Stimulated activated CD8-positive, alpha-beta memory T cell treated with anti-CD3 and anti-CD28 coated beads, Interleukin-2, amount 100 ng/mL, for 48 hours (primary cell): ENCODE results near the gene PEAK1.
"Not testable (repeated sequence)": the region's sequence is repeated elsewhere in the genome, so short reads cannot be mapped to it uniquely, and the experiment has no call there.

Experiments used
- DNase-seq, 2 donors: peaks; one replicate each; pipeline ENCODE4 v3.0.0-alpha.2; 2020; ENCODE audit warnings: low read depth in 2 of 2

Gene PEAK1

DNA sequence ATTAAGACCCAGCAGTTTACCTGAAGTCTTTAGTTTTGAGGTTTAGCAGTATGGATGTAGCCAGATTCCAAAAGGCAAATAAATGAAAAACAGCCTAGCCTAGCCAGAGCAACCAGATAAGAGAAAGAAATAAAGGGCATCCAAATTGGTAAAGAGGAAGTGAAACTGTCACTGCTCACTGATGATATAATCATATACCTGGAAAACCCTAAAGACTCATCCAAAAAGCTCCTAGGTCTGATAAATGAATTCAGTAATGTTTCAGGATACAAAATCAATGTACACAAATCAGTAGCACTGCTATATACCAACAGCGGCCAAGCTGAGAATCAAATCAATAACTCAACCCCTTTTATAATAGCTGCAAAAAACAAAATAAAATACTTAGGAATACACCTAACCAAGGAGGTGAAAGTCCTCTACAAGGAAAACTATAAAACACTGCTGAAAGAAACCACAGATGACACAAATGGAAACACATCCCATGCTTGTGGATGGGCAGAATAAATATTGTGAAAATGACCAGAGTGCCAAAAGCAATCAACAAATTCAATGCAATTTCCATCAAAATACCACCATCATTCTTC, 13.6 kb downstream of the PEAK1 start:
- DNase-seq: not testable (repeated sequence)

DNA sequence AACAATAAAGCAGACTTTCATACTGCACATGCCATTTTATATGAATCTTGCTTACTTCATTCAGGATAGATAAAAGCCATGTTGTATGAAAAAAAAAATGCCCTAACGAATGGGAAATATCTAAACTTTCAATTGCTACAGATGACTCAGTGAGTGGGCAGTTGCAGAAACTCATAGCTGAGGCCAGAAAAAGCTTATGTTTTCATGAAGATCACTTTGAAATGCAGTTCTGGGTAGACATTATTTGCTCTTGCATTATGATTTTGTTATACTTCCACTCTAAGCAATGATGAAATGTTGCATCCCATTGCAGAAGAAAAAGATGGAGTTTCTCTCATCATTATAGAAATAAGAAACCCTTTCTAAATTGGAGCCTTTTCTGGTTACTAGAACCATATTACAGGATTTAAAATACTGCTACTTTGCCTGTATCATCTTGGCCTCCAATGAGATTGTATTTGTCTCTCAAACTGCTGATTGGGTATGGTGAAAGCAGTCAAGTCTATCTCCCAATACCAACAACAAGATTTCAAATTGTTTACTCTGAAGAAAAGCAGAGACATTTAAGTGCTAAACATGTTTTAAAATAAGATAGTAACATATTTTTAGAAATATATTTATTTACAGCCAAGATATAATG, 17.0 kb downstream of the PEAK1 start:
- no peak for DNase-seq

DNA sequence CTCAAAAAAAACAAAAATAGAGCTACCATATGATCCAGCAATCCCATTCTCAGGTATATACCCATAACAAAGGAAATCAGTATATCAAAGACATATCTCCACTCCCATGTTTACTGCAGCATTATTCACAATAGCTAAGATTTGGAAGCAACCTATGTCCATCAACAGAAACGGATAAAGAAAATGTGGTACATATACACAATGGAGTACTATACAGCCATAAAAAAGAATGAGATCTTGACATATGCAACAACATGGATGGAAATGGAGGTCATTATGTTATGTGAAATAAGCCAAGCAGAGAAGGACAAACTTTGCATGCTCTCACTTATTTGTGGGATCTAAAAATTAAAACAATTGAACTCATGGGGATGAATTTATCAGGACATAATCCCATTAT, 19.6 kb downstream of the PEAK1 start:
- no peak for DNase-seq

DNA sequence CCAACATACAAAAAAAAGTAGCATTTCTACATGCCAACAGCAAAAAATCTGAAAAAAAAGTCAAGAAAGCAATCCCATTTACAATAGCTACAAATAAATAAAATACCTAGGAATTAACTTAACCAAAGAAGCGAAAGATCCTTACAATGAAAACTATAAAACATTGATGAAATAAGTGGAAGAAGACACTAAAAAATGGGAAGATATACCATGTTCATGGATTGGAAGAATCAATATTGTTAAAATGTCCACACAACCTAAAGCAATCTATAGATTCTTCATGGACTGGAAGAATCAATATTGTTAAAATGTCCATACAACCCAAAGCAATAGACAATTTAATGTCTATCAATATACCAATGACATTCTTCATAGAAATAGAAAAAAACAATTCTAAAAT, 21.0 kb downstream of the PEAK1 start:
- DNase-seq: no peak

DNA sequence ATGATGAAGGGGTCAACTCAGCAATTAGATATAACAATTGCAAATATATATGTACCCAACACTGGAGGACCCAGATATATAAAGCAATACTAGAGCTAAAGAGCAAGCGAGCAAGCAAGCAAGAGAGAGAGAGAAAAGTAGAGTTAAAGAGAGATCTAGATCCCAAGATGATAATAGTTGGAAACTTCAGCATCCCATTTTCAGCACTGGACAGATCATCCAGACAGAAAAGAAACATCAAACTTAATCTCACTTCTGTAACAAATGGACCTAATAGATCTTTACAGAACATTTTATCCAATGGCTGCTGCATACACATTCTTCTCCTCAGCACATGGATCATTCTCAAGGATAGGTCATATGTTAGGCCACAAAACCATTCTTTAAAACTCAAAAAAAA, 23.2 kb downstream of the PEAK1 start:
- DNase-seq: no peak

DNA sequence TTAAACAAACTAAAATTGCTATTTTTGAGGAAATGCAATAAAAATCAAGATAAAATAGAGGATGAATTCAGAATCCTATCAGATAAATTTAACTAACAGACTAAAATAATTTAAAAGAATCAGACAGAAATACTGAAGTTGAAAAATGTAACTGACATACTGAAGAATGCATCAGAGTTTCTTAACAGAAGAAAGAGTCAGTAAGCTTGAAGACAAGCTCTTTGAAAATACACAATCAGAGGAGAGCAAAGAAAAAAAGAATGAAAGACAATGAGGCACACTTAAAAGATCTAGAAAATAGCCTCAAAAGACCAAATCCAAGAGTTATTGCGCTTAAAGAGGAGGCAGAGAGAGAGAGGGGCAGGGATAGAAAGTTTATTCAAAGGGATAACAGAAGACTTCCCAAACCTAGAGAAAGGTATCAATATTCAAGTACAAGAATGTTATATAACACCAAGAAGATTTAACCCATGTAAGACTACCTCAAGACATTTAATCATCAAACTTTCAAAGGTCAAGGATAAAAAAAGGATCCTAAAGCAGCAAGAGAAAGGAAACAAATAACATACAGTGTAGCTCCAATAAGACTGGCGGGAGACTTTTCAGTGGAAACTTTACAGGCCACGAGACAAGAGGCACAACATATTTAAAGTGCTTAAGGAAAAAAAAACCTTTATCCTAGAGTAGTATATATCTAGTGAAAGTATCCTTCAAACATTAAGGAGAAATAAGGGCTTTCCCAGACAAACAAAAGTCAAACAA, 24.7 kb downstream of the PEAK1 start:
- DNase-seq: no peak

DNA sequence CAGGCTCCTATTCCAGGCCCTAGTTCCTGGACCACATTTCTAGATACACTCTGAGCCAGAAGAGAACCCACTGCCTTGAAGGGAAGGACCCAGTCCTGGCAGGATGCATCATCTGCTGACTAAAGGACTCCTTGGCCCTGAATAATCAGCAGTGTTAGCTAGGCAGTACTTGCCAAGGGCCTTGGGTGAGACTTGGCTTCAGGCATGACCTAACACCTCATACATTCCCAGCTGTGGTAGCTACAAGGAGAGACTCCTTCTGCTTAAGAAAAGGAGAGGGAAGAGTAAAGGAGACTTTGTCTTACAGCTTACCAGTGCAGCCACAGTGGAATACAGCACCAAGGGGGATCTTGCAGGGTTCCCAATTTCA, 26.4 kb downstream of the PEAK1 start:
- DNase-seq: no peak

DNA sequence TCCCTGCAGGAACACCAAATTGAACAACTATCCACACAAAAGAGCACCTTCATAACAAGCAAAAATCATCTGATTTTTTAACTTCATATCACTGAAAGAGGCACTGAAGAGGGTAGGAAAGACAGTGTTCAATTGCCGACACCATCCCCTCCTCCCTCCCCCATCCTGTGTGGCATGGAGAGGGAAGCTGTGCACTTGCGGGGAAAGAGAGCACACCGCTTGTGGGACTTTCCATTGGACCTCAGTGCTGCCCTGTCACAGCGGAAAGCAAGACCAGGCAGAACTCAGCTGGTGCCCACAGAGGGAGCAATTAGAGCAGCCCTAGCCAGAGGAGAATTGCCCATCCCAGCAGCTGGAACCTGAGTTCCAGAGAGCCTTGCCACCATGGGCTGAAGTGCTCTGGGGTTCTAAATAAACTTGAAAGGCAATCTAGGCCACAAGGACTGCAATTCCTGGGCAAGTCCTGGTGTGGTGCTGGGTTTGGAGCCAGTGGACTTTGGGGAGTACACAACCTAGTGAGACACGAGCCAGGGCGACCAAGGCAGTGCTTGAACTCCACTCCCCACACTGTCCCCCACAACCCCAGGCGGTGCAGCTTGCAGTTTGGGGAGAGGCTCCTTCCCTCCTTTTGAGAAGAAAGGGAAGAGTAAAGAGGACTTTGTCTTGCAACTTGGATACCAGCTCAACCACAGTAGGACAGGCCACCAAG, 27.0 kb downstream of the PEAK1 start:
- no peak for DNase-seq

DNA sequence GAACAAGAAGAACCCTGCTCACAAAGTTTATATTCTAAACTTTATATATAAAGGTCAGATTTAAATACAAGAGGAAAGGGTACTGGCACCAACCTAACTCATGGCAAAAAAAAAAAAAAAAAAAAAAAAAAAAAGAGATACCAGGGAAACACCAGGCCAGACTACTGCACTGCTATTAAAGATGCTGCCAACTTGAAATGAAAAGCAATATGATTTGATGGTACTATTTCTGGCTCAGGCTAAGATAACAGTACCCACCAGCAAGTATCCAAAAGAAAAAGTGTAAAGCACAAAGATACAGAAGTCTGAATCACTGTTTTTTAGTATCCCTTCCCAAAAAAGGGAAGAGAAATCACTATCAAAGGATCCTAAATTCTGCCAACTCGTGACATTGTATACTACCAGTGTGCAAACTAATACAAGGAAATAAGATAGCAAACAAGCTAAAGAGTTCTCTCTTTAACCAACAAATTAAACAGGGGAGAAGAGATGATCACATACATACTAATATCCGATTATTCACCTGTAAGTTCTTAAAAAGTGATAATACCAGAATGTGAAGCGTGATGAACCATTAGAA, 28.4 kb downstream of the PEAK1 start:
- DNase-seq: no peak

DNA sequence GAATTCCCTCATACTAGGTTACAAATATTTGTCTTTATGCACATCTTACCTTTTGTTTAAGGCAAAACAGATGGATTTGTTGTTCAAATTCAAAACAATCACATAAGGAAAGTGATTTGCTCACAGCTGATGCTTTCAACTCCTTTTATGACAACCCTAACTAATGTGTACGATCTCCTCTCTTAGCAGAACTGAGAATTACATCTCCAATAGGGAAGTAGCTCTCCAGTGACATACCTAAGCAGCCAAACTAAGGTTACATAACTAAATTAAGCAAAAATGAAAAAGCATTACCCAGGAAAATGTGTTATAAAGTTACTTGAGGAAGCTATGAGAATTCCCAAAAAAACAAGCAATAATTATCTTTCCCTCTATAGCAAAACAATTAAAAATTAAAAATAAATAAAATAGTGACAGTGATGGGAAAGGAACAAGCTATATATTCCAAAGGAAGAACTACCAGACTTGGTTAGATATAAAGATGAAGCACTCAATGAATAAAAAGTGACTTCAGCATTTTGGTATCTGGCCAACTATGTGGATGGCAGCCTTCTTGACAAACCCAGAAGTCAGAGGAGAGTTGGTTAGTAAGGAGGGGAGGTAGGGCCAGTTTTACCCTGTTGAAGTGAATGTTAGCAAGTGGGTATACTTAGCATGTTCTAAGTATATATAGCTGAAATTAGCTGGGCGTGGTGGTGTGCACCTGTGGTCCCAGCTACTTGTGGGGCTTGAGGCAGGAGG, 32.4 kb downstream of the PEAK1 start:
- DNase-seq: no peak

DNA sequence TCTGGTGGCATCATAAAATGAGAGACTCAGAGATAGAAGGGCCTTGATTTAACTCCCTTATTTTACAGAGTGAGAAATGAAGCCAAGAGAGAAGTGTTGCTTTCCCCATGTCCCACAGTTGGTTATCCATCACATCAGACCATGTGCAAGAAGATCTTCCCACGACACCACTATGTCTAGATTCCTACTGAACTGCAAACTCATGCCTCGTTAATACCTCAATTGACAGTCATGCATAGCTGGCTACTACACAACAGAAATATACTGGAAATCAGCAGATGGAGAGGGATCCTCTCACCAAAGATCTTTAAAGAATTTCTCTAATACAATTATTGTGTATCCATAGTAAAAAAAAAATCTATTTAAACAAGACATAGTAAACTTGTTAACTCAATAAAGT, 33.3 kb downstream of the PEAK1 start:
- no peak for DNase-seq

DNA sequence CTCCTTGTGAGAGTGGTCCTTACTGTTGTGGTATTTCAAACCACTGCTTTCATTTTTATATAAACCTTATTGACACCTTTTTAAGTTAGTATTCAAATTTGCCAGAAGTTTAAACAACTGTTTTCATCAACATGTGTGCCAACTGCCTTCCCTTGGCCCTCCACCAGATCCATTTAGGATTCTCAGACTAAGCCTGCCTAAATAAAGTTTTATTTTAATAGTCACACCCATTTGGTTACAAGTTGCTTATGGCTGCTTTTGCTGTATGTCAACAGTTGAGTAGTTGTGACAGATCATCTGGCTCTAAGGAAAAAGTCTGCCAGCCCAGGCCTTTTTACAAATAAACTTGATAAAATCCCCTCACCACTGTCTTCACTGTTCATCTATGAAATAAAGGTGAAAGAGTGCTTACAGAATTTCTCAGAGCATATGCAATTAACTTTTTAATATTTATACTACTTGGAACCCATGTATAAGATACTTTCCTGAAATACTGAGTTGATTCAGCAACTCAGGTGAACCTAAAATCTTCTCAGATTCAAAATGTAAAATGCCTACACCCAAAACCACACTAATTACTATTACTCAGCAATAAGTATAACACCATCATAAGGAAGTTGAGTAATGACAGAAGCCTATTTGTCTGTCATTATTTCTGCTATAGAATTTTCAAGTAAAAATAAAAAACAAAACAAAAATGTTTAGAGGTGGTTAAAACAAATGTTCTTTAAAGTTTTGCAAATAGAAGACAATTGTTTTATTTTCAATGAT, 35.1 kb downstream of the PEAK1 start:
- no peak for DNase-seq

DNA sequence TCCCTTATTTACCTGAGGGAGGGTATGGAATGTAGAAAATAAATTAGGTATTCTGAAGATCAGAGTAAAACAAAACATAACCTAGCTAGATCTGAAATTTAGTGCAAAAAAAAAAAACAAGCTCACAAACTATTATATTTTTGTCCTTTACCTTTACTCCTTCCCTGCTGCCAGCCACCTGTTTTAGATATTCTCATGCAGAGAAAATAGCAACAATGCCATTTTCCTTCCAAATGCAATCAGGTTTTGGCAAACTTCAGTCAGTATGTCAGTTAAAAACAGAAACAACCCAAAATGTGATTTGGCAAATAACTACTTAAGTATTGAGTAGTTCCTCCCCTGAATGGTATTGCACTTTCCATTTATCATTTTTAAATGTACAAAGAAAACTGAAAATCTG, 35.8 kb downstream of the PEAK1 start:
- no peak for DNase-seq

DNA sequence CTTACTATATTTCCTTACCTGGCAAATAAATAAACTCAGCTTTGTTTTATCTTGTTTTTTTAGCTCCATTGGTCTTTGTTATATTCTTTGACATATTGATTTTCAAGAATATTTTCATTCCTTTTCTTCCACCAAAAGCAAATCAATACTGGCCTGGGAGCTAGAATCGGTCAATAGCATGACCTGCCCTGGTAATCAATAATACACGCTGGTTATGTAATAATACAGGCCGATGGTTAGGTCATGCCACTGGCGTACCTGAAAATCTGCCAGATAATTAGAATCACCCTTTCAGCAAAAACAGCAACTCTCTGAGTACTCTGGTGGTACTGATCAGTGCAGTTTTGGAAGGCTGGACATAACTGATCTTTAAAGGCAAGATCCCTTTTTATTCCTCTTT, 39.9 kb downstream of the PEAK1 start:
- no peak for DNase-seq

DNA sequence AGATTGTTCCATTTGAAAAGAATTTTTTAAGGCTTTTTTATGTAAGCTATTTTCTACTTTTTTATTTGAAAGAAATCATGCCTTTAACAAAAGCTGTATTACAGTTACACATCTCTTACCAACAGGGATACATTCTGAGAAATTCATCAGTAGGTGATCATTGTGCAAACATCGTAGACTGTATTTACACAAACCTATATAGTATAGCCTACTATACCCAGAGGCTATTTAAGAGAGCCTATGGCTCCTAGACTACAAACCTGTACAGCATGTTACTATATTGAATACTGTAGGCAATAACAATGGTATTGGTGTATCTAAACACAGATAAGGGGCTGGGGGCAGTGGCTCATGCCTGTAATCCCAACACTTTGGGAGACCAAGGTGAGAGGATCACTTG, 43.1 kb downstream of the PEAK1 start:
- no peak for DNase-seq

DNA sequence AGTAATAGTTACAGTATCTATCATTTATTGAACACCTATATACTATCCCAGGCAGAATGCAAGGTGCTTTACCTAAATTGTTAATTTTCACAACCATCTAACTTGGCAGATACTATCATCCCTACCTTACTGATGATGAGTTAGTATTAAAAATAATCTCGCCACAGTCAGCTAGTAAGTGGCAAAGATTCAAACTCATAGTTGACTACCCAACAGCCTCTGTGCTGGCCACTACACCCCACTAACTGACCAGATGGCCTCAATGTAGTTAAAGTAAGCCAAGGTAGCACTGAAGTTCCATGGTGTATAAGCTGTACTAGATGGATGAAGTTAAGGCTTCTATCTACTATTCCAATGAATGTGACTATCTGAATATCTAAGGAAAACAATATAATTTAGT, 44.8 kb downstream of the PEAK1 start:
- DNase-seq: no peak

DNA sequence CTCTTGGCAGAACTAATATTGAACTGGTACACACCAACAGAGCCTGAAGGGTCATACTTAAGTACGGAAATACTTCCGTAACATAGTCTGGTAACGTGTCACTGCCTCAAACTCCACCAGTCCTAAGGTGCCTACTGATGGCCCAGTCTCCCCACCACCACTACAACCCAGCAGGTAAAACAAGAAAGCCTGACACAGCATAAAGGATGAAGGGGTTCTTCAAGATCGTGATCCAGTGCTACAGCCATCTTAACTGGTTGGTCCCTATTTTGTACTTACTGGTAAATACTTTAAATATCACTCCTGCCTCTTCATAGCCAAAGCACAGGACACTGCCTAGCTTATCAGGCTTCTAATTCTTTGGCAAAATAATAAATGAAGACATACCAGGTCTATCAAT, 46.5 kb downstream of the PEAK1 start:
- DNase-seq: no peak

DNA sequence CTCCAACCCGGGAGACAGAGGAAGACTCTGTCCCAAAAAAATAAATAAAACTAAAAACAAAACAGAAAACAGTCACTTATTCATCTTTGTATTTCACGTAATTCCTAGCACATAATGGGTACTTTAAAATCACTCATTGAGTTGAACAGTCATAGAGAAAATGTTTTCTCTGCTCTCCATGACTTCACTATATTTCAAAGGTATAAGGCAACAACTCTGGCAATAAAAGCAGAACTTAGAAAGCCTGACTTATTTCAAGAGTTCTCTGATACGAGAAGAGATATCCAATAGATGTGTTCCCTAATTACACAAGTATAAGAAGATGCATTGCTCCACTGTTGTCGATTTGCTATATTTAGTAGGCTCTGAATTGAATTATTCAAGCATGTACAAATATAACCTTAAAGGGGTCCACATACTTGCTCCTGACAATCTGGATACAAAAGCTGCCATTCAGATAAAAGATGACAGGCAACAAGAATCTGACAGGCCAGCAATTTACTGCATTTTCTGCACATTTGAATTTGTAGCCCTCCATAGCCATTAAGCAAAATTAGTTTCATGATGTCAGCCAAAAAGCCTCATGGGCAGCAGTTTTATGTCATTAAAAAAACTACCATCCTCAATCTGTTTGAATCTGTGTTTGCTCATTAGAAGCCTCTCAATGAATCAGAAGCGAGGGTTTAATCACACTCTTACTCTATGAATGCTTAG, 47.9 kb downstream of the PEAK1 start:
- no peak for DNase-seq

DNA sequence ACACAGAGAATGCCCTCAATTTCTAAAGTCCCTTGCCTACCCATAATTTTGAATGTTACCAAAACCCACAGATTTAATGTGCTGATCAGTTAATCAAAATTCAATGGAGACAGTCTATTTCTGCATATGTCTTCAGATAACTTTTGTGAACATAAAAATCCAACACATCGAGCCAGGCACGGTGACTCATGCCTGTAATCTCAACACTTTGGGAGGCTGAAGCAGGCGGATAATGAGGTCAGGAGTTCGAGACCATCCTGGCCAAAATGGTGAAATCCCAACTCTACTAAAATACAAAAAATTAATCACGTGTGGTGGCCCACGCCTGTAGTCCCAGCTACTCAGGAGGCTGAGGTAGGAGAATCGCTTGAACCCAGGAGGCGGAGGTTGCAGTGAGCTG, 49.3 kb downstream of the PEAK1 start:
- DNase-seq: no peak

DNA sequence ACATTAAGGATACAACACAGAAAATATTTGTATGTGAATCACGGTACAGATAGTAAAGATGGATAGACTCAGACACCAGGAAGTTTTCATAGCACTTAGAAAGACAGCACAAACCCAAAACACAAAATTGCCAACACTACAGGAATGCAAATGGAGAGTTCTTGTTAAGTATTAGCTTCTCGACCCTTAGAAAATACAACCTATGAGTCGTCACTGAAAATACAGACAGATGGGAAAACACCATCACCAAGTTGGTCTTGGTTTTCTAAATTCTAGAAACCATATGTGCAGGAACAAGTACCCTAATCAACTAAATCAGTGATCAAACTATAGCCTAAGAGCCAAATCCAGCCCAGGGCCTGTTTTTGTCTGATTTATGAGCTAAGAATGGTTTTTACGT, 50.7 kb downstream of the PEAK1 start:
- DNase-seq: no peak
